Measurements from ENCODE around the gene LRRC28. TPM values are rescaled to one million over a fixed set of nuclear protein-coding genes. Genes with fewer than 3 reads are reported as not detected.

LRRC28 gene
- total RNA-seq, 1 donor from 2014 or later: 22.9 TPM

GRCh38 chr15:99416191-99417188, 165.2 kb downstream of the LRRC28 start:
- no peak for DNase-seq
- TF ChIP-seq CTCF (IDR thresholded peaks at IDR 0.05; ENCODE audit: borderline replicate concordance): no peak
- H3K36me3 ChIP-seq: no peaks in the 10 kb centered on the region
- intact Hi-C loops (cut with micrococcal nuclease): no loop called here
- H3K9me3 ChIP-seq (replicated peaks): no peaks in the 10 kb centered on the region
- no peaks in the 10 kb centered on the region for H3K27me3 ChIP-seq (ENCODE audit: low read depth)
- H3K4me3 ChIP-seq: no peak overlapping the region
- H3K27ac ChIP-seq (replicated peaks): no peak overlapping the region
- peaks cover 4% of the 10 kb centered on the region for H3K4me1 ChIP-seq

DNA sequence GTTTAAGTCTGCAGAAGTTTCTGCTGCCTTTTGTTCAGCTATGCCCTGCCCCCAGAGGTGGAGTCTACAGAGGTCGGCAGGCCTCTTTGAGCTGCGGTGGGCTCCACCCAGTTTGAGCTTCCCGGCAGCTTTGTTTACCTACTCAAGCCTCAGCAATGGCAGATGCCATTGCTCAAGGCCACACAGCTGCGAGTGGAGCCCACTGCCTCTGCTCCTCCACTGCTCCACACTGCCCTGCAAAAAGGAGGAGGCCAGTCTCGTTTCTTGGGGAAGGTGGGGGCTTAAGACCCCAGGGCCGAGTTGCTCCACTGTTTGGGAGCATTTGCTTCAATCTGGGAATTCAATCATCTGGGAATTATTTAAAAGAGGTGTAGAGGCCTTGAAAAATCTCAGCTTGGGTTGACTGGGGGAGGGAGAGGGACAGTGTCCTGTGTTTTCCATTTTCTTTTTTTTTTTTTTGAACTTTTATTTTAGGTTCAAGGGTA, 169.9 kb downstream of the LRRC28 start:
- DNase-seq: no peak
- H3K4me1 ChIP-seq: peaks cover 31% of the 10 kb centered on the region
- H3K27me3 ChIP-seq (ENCODE audit: low read depth): no peaks in the 10 kb centered on the region
- no peak overlapping the region for H3K4me3 ChIP-seq
- H3K27ac ChIP-seq (replicated peaks): peak overlapping the region; percentile 64
- no peaks in the 10 kb centered on the region for H3K36me3 ChIP-seq
- no peaks in the 10 kb centered on the region for H3K9me3 ChIP-seq (replicated peaks)
- no peak for TF ChIP-seq CTCF (IDR thresholded peaks at IDR 0.05; ENCODE audit: borderline replicate concordance)
- intact Hi-C loops (cut with micrococcal nuclease): no loop called here

DNA sequence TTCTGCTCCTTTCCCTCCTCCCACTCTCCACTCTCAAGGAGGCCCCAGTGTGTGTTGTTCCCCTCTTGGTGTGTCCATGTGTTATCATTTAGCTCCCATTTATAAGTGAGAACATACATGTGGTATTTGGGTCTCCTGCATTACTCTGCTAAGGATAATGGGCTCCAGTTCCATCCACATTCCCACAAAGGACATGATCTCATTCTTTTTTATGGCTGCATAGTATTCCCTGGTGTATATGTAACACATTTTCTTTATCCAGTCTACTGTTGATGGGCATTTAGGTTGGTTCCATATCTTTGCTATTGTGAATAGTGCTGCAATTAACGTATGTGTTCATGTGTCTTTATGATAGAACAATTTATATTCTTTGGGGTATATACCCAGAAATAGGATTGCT, 170.5 kb downstream of the LRRC28 start:
- Histone ChIP-seq H3K4me1 (peaks cover 35% of the 10 kb centered on the region), H3K4me3 (no peak overlapping the region), H3K9me3 (replicated peaks) (no peaks in the 10 kb centered on the region), H3K36me3 (no peaks in the 10 kb centered on the region), H3K27me3 (ENCODE audit: low read depth) (no peaks in the 10 kb centered on the region), H3K27ac (replicated peaks) (peak overlapping the region; percentile 64)
- no peak for TF ChIP-seq CTCF (IDR thresholded peaks at IDR 0.05; ENCODE audit: borderline replicate concordance)
- no peak for DNase-seq
- intact Hi-C loops (cut with micrococcal nuclease): no loop called here

GRCh38 chr15:99423186-99424130, 172.2 kb downstream of the LRRC28 start:
- Histone ChIP-seq H3K27me3 (ENCODE audit: low read depth) (no peaks in the 10 kb centered on the region), H3K4me3 (no peak overlapping the region), H3K4me1 (peaks cover 36% of the 10 kb centered on the region), H3K27ac (replicated peaks) (peak overlapping the region; percentile 95), H3K9me3 (replicated peaks) (no peaks in the 10 kb centered on the region), H3K36me3 (no peaks in the 10 kb centered on the region)
- TF ChIP-seq CTCF (IDR thresholded peaks at IDR 0.05; ENCODE audit: borderline replicate concordance): no peak
- intact Hi-C loops (cut with micrococcal nuclease): no loop called here
- DNase-seq: peak; percentile 6

DNA sequence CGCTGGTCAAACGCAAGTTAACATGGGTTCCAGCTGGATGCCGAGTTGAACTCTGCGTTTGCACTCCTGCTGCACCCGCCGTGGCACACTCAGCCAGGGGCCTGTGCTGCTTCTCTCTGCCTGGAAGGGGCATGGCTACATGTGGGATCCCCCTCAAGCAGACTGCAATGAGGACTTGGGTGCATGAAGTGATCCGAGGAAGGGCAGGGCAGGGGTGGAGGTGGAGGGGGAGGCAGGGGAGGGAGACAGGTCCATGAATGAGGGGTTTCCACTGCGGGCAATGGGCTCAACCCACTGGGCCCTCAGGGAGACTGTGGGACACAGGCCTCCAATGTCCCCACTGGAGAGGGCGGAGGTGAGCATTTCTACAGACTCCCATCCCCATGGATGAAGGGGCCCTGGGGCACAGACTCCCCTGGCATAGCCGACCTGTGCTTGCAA, 172.9 kb downstream of the LRRC28 start:
- Histone ChIP-seq H3K9me3 (replicated peaks) (no peaks in the 10 kb centered on the region), H3K27ac (replicated peaks) (peak overlapping the region; percentile 95), H3K36me3 (no peaks in the 10 kb centered on the region), H3K4me1 (peaks cover 36% of the 10 kb centered on the region), H3K27me3 (ENCODE audit: low read depth) (no peaks in the 10 kb centered on the region), H3K4me3 (no peak overlapping the region)
- DNase-seq: no peak
- intact Hi-C loops (cut with micrococcal nuclease): no loop called here
- no peak for TF ChIP-seq CTCF (IDR thresholded peaks at IDR 0.05; ENCODE audit: borderline replicate concordance)

All from left ventricle myocardium inferior (tissue), 1 donor.